ENCODE data around the gene SAMD10.
"Not testable (repeated sequence)": the region's sequence is repeated elsewhere in the genome, so short reads cannot be mapped to it uniquely, and the experiment has no call there.

The SAMD10 gene

DNA sequence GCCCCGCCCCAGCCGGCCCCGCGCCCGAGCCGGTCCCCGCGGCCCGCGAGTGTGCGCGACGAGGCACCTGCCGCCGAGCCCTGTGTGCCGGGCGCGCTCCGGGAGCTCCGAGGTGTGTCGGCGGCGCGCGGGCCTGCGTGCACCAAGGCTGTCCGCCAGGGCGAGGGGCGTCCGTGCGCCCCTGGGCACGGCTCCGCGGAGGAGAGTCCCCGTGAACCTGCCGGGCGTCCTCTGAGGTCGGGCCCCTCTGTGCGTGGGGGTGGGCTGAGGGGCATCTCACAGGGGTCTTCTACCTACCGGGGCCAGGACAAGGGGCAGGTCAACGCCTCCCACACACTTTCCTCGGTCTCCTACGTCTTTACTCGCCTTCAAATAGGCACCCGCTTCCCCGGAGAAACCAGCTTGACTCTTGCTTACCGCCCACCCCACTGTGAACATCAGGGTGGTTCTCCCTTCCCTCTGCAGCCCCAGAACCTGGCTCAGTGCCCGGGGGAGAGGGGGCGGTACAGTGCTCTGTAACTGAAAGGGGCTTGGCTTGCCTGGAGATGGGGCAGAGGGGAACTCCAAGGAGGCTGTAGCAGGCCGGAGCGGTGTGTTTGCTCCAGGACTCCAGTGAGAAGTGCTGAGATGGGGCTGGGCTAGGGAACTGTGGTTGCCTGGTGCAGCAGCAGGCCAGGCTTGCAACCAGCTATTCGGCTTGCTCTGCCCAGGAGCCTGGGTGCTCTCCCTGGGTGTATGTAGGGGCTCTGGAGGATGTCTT lies at the start of gene SAMD10:
Gene SAMD10, minus strand, starts transcription at position 86 of the 760 bp plus-strand sequence. CDS start 175 bp downstream, outside the sequence.
- CTCF ChIA-PET, result interaction anchor here (1.0 to 2.3 kb wide), 17 partner anchors 8 to 442 kb away, joined by 3 to 89 read pairs (median 6); partner anchors contain the start of genes C20orf204, DNAJC5, OPRL1 and PTK6

DNA sequence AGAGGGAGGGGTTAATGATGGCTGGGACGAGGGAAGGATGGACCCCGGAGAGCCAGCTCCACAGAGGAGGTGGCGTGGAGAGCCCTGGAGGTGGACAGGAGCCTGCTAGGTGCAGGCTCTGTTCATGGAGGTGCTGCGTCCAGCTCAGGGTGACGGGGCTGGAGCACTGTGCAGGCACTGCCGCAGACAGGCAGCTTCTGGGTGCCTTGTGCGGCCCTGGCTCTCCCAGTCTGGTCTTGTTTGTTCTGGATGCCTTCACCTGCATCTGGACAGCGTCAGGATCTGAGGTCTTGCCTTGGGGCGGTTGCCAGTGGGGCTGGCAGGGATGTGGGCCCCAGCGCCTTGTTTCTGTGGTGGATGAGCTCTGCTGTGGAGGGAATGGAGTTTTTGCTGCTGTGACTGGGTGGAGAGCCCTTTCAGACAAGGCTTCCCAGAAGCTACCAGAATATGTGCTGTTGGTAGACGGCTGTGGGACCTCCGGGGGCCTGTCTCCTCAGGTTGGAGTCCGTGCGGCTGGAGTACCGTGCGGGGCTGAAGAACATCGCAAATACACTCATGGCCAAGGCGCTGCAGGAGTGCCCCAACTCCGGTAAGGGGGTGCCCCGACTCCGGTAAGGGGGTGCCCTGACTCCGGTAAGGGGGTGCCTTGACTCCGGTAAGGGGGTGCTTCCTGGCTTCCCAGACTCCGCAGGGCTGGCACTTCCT lies 48.7 kb upstream of the SAMD10 start:
- no peak for DNase-seq
- Mint-ChIP-seq H3K4me3 (no peak overlapping the region), H3K27ac (peak overlapping the region; percentile 26), H3K9me3 (no peaks in the 10 kb centered on the region), H3K36me3 (peaks cover 55% of the 10 kb centered on the region), H3K27me3 (no peaks in the 10 kb centered on the region), H3K4me1 (no peaks in the 10 kb centered on the region)
- CTCF ChIA-PET, result interaction anchor here (0.8 to 1.1 kb wide), 2 partner anchors 9 to 10 kb away, joined by 3 read pairs; no protein-coding TSS in a partner anchor

More for the DNA sequence above, at the start of gene SAMD10:
- peak; percentile 72 for DNase-seq
- Mint-ChIP-seq H3K27me3 (no peaks in the 10 kb centered on the region), H3K9me3 (no peaks in the 10 kb centered on the region), H3K27ac (peak within 1 kb of the TSS; percentile 96), H3K4me3 (peak within 1 kb of the TSS; percentile 95), H3K36me3 (peaks cover 29% of the 10 kb centered on the region), H3K4me1 (peaks cover 67% of the 10 kb centered on the region)

DNA sequence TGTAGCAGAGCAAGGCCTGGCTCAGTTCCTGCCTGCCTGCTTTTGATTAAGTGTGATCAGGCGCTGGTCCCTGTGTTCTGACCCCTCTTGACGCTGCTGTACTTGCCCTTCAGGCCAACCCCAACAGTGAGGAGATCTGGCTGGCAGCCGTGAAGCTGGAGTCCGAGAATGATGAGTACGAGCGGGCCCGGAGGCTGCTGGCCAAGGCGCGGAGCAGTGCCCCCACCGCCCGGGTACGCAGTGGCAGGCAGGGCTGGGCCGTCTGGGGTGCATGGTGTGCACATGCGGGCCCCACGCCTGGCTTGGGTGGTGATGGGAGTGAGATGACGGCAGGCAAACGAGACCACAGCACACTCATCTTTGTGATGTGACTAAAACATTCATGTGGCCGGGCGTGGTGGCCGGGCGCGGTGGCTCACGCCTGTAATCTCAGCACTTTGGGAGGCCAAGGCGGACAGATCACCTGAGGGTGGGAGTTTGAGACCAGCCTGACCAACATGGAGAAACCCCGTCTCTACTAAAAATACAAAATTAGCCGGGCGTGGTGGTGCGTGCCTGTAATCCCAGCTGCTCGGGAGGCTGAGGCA lies 46.5 kb upstream of the SAMD10 start:
- DNase-seq, result no peak
- CTCF ChIA-PET, result no interaction called here
- H3K27ac Mint-ChIP-seq, result no peak overlapping the region
- H3K36me3 Mint-ChIP-seq, result peaks cover 63% of the 10 kb centered on the region
- no peaks in the 10 kb centered on the region for H3K27me3 Mint-ChIP-seq
- H3K4me1 Mint-ChIP-seq, result no peaks in the 10 kb centered on the region
- H3K4me3 Mint-ChIP-seq, result no peak overlapping the region
- no peaks in the 10 kb centered on the region for H3K9me3 Mint-ChIP-seq

DNA sequence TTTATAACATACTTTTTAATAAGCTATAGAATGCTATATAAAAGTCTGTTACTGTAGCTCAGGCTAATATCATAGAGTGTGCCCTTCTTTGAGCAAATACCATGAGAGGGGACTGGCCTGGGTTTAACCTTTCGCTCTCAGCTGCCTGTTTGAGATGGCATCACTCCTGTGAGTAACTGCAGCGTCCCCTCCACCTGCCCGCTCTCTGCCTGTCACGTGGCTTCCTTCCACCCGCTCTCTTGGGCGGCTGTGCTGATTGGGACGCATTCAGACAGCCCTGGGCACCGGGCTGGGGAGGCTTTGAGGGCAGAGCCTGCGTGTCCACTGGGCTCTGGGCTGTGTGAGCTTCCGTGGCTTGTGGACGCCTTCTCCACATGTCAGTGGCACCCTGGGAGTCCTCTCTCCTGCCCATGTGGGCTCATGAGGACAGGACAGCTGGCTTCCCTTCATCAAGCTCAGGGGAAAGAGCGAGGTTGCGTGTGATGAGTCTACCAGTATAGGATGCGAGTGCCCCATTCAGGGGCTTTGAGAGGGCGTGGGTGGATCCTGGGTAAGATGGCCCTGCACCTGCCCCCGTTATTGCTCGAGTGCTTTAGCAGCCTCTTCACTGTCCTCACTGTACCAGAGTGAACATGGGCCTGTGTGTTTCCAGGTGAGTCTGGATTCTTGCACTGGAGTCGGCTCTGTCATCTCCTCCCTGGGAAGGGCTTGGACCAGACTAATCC lies 45.8 kb upstream of the SAMD10 start:
- no peaks in the 10 kb centered on the region for H3K9me3 Mint-ChIP-seq
- H3K4me1 Mint-ChIP-seq, result no peaks in the 10 kb centered on the region
- DNase-seq, result no peak
- no peak overlapping the region for H3K27ac Mint-ChIP-seq
- no peaks in the 10 kb centered on the region for H3K27me3 Mint-ChIP-seq
- H3K4me3 Mint-ChIP-seq, result no peak overlapping the region
- peaks cover 61% of the 10 kb centered on the region for H3K36me3 Mint-ChIP-seq
- CTCF ChIA-PET, result interaction anchor here (1.0 kb wide), 1 partner anchor 45 kb away, joined by 3 read pairs; the partner anchor contains the start of gene PRPF6

DNA sequence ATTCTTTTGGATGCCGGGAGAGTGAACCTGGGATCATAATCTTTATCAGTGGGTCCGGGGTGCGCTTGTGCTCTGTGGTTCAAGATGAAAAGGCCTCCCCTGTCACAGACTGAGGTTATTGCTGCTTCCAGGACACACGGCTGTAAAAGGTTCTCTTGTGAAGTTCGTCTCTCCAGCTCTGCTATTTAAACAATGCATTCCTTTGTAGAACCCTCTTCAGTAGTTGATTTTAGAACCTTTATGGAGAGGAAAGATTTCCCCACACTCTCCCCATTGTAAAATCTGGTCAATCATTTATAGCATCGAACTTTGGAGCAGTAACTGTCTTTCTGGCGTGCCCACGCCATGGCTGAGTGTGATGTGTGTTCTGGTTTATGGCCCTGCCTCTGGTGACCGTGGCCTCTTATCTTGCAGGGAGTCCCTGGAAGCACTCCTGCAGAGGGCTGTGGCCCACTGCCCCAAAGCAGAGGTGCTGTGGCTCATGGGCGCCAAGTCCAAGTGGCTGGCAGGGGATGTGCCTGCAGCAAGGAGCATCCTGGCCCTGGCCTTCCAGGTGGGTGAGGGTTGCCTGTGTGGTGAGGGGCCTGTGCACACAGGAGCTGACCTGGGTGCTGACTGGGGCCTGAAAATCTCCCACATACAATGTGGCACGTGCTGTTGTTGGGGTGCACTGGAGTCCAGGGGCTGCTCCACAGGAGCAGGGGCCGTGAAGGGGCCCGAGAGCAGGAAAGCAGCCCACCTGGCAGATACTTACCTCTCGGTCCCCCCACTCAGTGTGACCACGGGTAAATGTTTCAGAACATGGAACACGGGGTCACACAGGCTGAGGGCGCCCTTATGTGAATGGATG lies 44.9 kb upstream of the SAMD10 start:
- Mint-ChIP-seq H3K36me3 (peaks cover 60% of the 10 kb centered on the region), H3K27me3 (no peaks in the 10 kb centered on the region), H3K27ac (no peak overlapping the region), H3K4me1 (no peaks in the 10 kb centered on the region), H3K9me3 (no peaks in the 10 kb centered on the region), H3K4me3 (no peak overlapping the region)
- no peak for DNase-seq
- CTCF ChIA-PET, result interaction anchor here (1.0 kb wide), 1 partner anchor 44 kb away, joined by 3 read pairs; the partner anchor contains the start of gene PRPF6

DNA sequence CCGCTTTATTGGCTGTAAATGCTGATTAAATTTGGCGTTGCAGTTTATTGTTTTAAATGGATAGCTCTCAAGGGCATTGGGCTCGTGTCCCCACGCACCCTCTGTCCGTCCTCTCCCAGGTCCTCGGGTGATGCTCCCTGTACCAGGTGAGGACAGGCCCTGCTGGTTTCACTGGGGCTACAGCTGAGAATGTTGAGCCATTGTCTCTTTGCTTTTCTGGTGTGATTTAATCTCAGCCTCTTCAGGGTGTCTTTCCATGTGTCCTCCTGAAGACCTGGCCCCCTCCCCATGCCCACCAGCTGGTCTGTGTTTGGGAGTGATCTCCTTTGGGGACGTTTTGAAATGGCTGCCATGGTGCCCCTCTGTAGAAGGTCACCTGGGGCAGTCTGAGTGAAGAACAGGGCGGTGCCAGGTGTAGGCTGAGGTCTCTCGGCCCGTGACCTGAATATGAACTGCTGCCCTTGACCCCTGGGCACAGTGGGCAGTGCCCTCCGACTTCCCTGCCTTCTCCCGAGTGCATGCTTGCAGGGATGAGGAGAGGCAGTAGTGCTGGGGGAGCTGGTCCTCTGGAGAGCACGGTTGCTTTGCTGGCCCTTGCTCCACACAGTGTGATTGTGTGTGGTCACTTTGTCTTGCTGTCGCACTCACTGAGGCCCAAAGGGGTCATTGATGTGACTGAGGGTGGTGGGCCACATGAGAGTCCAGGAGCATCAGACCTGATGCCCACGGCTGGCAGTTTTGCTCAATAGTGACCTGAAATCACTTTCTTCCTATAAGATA lies 44.1 kb upstream of the SAMD10 start:
- Mint-ChIP-seq H3K4me1 (no peaks in the 10 kb centered on the region), H3K9me3 (no peaks in the 10 kb centered on the region), H3K36me3 (peaks cover 62% of the 10 kb centered on the region), H3K4me3 (no peak overlapping the region), H3K27ac (no peak overlapping the region), H3K27me3 (no peaks in the 10 kb centered on the region)
- CTCF ChIA-PET, result no interaction called here
- no peak for DNase-seq

DNA sequence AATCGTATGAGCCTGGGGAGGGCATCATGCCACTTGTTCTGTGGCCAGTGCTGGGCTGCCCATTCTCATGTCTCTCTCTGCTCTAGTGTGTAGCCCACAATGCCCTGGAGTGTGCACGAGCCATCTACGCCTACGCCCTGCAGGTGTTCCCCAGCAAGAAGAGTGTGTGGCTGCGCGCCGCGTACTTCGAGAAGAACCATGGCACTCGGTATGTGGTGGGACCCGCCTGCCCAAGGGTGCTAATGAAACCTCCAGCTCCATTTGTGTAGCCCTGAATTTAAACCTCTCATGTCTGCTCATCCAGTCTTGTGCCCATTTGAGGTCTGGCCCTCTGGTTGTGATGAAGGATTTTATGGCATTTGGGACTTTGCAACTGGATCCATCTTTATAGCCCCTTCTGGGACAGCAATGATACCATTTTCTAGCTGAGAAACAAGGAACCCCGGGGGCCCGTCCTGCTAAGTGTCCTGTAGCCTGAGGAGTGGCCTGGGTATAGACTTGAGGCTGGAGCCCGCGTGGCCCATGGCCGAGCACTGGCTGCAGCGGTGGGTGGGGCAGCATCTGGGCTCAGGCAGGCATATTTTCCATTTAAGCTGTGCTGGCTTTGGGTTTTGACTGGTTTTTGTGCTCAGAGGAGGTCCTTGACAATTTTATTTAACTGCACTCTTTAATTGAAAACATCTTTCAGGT lies 43.4 kb upstream of the SAMD10 start:
- Mint-ChIP-seq H3K27ac (no peak overlapping the region), H3K27me3 (no peaks in the 10 kb centered on the region), H3K4me1 (peaks cover under 1% of the 10 kb centered on the region), H3K36me3 (peaks cover 65% of the 10 kb centered on the region), H3K4me3 (no peak overlapping the region), H3K9me3 (no peaks in the 10 kb centered on the region)
- CTCF ChIA-PET, result no interaction called here
- no peak for DNase-seq

DNA sequence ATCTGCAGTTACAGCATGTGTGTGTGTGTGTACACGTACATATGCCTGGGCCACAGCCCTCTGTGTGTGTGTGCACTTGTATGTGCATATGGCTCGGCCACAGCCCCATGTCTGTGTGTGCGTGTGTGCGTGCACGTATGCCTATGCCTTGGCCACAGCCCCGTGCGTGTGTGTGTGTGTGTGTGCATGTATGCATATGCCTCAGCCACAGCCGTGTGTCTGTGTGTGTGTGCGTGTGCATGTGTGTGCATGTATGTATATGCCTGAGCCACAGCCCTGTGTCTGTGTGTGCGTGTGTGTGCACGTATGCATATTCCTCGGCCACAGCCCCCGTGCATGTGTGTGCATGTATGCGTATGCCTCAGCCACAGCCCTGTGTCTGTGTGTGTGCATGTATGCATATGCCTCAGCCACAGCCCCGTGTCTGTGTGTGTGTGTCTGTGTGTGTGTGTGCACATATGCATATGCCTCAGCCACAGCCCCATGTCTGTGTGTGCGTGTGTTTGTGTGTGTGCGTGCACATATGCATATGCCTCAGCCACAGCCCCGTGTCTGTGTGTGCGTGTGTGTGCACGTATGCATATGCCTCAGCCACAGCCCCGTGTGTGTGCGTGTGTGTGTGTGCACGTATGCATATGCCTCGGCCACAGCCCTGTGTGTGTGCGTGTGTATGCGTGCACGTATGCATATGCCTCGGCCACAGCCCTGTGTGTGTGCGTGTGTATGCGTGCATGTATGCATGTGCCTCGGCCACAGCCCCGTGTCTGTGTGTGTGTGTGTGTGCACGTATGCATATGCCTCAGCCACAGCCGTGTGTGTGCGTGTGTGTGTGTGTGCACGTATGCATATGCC lies 41.9 kb upstream of the SAMD10 start:
- Mint-ChIP-seq H3K4me1 (peaks cover 3% of the 10 kb centered on the region), H3K27me3 (no peaks in the 10 kb centered on the region), H3K27ac (no peak overlapping the region), H3K9me3 (no peaks in the 10 kb centered on the region), H3K4me3 (no peak overlapping the region), H3K36me3 (peaks cover 67% of the 10 kb centered on the region)
- CTCF ChIA-PET, result no interaction called here
- no peak for DNase-seq

DNA sequence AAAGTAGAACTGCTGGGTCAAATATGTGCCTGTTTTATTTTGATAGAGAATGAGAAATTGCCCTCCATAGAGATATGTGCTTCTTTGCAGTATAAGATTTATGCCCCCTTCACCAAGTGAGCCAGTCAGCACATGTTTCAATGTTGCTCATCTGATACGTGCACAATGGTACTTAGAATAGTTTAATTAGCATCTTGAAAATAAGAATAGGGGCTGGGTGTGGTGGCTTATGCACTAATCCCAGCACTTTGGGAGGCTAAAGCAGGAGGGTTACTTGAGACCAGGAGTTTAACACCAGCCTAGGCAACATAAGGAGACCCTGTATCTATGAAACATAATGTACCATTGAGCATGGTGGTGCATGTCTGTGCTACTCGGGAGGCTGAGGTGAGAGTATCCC lies 36.2 kb upstream of the SAMD10 start:
- H3K27me3 Mint-ChIP-seq, result no peaks in the 10 kb centered on the region
- peaks cover 38% of the 10 kb centered on the region for H3K4me1 Mint-ChIP-seq
- no peak overlapping the region for H3K4me3 Mint-ChIP-seq
- CTCF ChIA-PET, result interaction anchor here (0.8 kb wide), 1 partner anchor 24 kb away, joined by 3 read pairs; no protein-coding TSS in a partner anchor
- DNase-seq, result no peak
- peaks cover 62% of the 10 kb centered on the region for H3K36me3 Mint-ChIP-seq
- peak overlapping the region; percentile 17 for H3K27ac Mint-ChIP-seq
- H3K9me3 Mint-ChIP-seq, result peaks cover 11% of the 10 kb centered on the region

DNA sequence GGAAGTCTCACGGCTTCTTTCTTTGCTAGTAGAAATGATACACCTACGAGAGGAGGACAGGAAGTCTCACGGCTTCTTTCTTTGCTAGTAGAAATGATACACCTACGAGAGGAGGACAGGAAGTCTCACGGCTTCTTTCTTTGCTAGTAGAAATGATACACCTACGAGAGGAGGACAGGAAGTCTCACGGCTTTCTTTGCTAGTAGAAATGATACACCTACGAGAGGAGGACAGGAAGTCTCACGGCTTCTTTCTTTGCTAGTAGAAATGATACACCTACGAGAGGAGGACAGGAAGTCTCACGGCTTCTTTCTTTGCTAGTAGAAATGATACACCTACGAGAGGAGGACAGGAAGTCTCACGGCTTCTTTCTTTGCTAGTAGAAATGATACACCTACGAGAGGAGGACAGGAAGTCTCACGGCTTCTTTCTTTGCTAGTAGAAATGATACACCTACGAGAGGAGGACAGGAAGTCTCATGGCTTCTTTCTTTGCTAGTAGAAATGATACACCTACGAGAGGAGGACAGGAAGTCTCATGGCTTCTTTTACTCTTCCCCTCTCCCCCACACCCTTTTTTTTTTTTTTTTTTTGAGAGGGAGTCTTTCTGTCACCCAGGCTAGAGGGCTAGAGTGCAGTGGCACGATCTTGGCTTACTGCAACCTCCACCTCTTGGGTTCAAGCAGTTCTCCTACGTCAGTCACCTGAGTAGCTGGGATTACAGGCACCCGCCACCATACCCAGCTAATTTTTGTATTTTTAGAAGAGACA lies 33.1 kb upstream of the SAMD10 start:
- peaks cover 31% of the 10 kb centered on the region for H3K9me3 Mint-ChIP-seq
- CTCF ChIA-PET, result interaction anchor here (0.7 kb wide), 1 partner anchor 26 kb away, joined by 3 read pairs; no protein-coding TSS in a partner anchor
- H3K27me3 Mint-ChIP-seq, DNase-seq, H3K4me3 Mint-ChIP-seq: not testable (repeated sequence)
- peaks cover 69% of the 10 kb centered on the region for H3K36me3 Mint-ChIP-seq
- peak overlapping the region; percentile 97 for H3K27ac Mint-ChIP-seq
- H3K4me1 Mint-ChIP-seq, result peaks cover 58% of the 10 kb centered on the region

DNA sequence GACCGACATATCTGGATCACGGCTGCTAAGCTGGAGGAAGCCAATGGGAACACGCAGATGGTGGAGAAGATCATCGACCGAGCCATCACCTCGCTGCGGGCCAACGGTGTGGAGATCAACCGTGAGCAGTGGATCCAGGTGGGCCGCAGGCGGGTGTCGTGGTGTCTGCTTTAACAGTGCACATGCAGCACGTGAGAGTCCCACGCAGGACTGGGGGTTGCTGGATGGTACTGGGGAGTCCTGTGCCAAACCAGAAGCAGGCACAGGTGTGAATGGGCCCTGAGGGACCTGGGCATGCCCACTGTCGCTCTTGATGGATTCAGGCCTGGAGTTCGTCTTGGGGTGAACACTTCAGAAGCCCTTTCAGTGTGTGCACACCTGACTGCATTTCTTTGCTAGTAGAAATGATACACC lies 31.9 kb upstream of the SAMD10 start:
- Mint-ChIP-seq H3K36me3 (peaks cover 76% of the 10 kb centered on the region), H3K4me3 (peak overlapping the region; percentile 31), H3K27ac (peak overlapping the region; percentile 93), H3K4me1 (peaks cover 57% of the 10 kb centered on the region), H3K27me3 (no peaks in the 10 kb centered on the region), H3K9me3 (peaks cover 31% of the 10 kb centered on the region)
- CTCF ChIA-PET, result interaction anchor here (1.8 to 1.9 kb wide), 2 partner anchors 27 to 31 kb away, joined by 7 to 8 read pairs; partner anchors contain the start of gene PRPF6
- no peak for DNase-seq
